ENCODE data around the gene SDC4.

Gene SDC4

GRCh38 chr20:45325371-45325770 lies 22.9 kb downstream of the SDC4 start:
- no peak overlapping the region for H3K4me3 ChIP-seq (ENCODE audit: low read depth, low read length)
- TF ChIP-seq CTCF (IDR thresholded peaks at IDR 0.05; ENCODE audit: borderline replicate concordance, insufficient read depth, low read depth, low read length): no peak

GRCh38 chr20:45323731-45324130 lies 24.5 kb downstream of the SDC4 start:
- H3K4me3 ChIP-seq (ENCODE audit: low read depth, low read length): no peak overlapping the region
- TF ChIP-seq CTCF (IDR thresholded peaks at IDR 0.05; ENCODE audit: borderline replicate concordance, insufficient read depth, low read depth, low read length): no peak

GRCh38 chr20:45322952-45323383 lies 25.3 kb downstream of the SDC4 start:
- H3K4me3 ChIP-seq (ENCODE audit: low read depth, low read length): no peak overlapping the region
- peak; percentile 21; the same call in 1 of the 2 replicates for TF ChIP-seq CTCF (IDR thresholded peaks at IDR 0.05; ENCODE audit: borderline replicate concordance, insufficient read depth, low read depth, low read length)

GRCh38 chr20:45320948-45321595 lies 27.2 kb downstream of the SDC4 start:
- no peak for TF ChIP-seq CTCF (IDR thresholded peaks at IDR 0.05; ENCODE audit: borderline replicate concordance, insufficient read depth, low read depth, low read length)
- no peak overlapping the region for H3K4me3 ChIP-seq (ENCODE audit: low read depth, low read length)

GRCh38 chr20:45318948-45319347 lies 29.3 kb downstream of the SDC4 start:
- H3K4me3 ChIP-seq (ENCODE audit: low read depth, low read length): no peak overlapping the region
- TF ChIP-seq CTCF (IDR thresholded peaks at IDR 0.05; ENCODE audit: borderline replicate concordance, insufficient read depth, low read depth, low read length): no peak

GRCh38 chr20:45318386-45318939 lies 29.8 kb downstream of the SDC4 start:
- TF ChIP-seq CTCF (IDR thresholded peaks at IDR 0.05; ENCODE audit: borderline replicate concordance, insufficient read depth, low read depth, low read length): no peak
- H3K4me3 ChIP-seq (ENCODE audit: low read depth, low read length): no peak overlapping the region

GRCh38 chr20:45317826-45318225 lies 30.4 kb downstream of the SDC4 start:
- no peak overlapping the region for H3K4me3 ChIP-seq (ENCODE audit: low read depth, low read length)

More at GRCh38 chr20:45317826-45318225, 30.4 kb downstream of the SDC4 start:
- TF ChIP-seq CTCF (IDR thresholded peaks at IDR 0.05; ENCODE audit: borderline replicate concordance, insufficient read depth, low read depth, low read length): no peak

Measured in GM12875 (cell line).